ENCODE data around the gene GPR143. TPM values are rescaled to one million over a fixed set of nuclear protein-coding genes. Genes with fewer than 3 reads are reported as not detected.

The GPR143 gene
- total RNA-seq, 4 donors from 2014 or later: 0.29 TPM; not detected in 3

GRCh38 chrX:9729171-9729885 lies 36.3 kb downstream of the GPR143 start:
- Histone ChIP-seq H3K36me3 (no peaks in the 10 kb centered on the region), H3K27ac (replicated peaks in 1 of 4) (no peak overlapping the region), H3K27me3 (no peaks in the 10 kb centered on the region), H3K9me3 (peaks cover 0 to 18% (median 0%) of the 10 kb centered on the region in 4 donors), H3K4me1 (no peaks in the 10 kb centered on the region), H3K4me3 (no peak overlapping the region)
- 73% methylated on average over 5 of the region's 5 CpGs for WGBS
- TF ChIP-seq CTCF (IDR thresholded peaks at IDR 0.05): no peak
- no peak for TF ChIP-seq POLR2A (IDR thresholded peaks at IDR 0.05; ENCODE audit: low read depth)
- no peak for TF ChIP-seq POLR2AphosphoS5 (IDR thresholded peaks at IDR 0.05)
- no peak for TF ChIP-seq EP300 (IDR thresholded peaks at IDR 0.05)
- intact Hi-C loops (cut with DNase I): no loop called here
- DNase-seq (ENCODE audit: extremely low spot score): no peak

- Histone ChIP-seq H3K27ac (replicated peaks in 1 of 4) (no peak overlapping the region), H3K4me1 (no peaks in the 10 kb centered on the region), H3K4me3 (no peak overlapping the region), H3K9me3 (peaks cover 0 to 17% (median under 1%) of the 10 kb centered on the region in 4 donors), H3K36me3 (no peaks in the 10 kb centered on the region), H3K27me3 (no peaks in the 10 kb centered on the region)
- DNase-seq (ENCODE audit: extremely low spot score): no peak
- no peak for TF ChIP-seq CTCF (IDR thresholded peaks at IDR 0.05)
- TF ChIP-seq EP300 (IDR thresholded peaks at IDR 0.05): no peak
- TF ChIP-seq POLR2AphosphoS5 (IDR thresholded peaks at IDR 0.05): no peak
- no peak for TF ChIP-seq POLR2A (IDR thresholded peaks at IDR 0.05; ENCODE audit: low read depth)
- 82% methylated on average over 3 of the region's 3 CpGs for WGBS
- intact Hi-C loops (cut with DNase I): no loop called here
These were observed 37.4 kb downstream of the GPR143 start for GRCh38 chrX:9728261-9728660.

GRCh38 chrX:9724711-9725110 lies 40.9 kb downstream of the GPR143 start:
- peaks cover 0 to 20% (median 4%) of the 10 kb centered on the region in 4 donors for H3K9me3 ChIP-seq
- 81% methylated on average over 2 of the region's 2 CpGs for WGBS
- H3K27ac ChIP-seq (replicated peaks in 1 of 4): no peak overlapping the region
- H3K4me1 ChIP-seq: no peaks in the 10 kb centered on the region
- no peak for TF ChIP-seq EP300 (IDR thresholded peaks at IDR 0.05)
- TF ChIP-seq POLR2A (IDR thresholded peaks at IDR 0.05; ENCODE audit: low read depth): no peak
- no peak for TF ChIP-seq CTCF (IDR thresholded peaks at IDR 0.05)
- H3K27me3 ChIP-seq: no peaks in the 10 kb centered on the region
- no peak overlapping the region for H3K4me3 ChIP-seq
- peaks cover 0 to 9% (median 3%) of the 10 kb centered on the region in 4 donors for H3K36me3 ChIP-seq
- DNase-seq (ENCODE audit: extremely low spot score): no peak
- intact Hi-C loops (cut with DNase I): no loop called here

GRCh38 chrX:9717376-9717775 lies 48.3 kb downstream of the GPR143 start:
- 95% methylated on average over 21 of the region's 21 CpGs for WGBS
- TF ChIP-seq POLR2A (IDR thresholded peaks at IDR 0.05; ENCODE audit: low read depth) (no peak), EP300 (IDR thresholded peaks at IDR 0.05) (no peak), CTCF (IDR thresholded peaks at IDR 0.05) (no peak), POLR2AphosphoS5 (IDR thresholded peaks at IDR 0.05) (no peak)

More at GRCh38 chrX:9717376-9717775, 48.3 kb downstream of the GPR143 start:
- DNase-seq (ENCODE audit: extremely low spot score): no peak
- H3K36me3 ChIP-seq: peaks cover 5 to 73% (median 56%) of the 10 kb centered on the region in 4 donors
- H3K4me3 ChIP-seq: no peak overlapping the region
- no peaks in the 10 kb centered on the region for H3K4me1 ChIP-seq
- no peaks in the 10 kb centered on the region for H3K9me3 ChIP-seq
- no peak overlapping the region for H3K27ac ChIP-seq (replicated peaks in 1 of 4)
- H3K27me3 ChIP-seq: no peaks in the 10 kb centered on the region
- intact Hi-C loops (cut with DNase I): no loop called here
